ENCODE measurements around the gene DOCK10.

DNA sequence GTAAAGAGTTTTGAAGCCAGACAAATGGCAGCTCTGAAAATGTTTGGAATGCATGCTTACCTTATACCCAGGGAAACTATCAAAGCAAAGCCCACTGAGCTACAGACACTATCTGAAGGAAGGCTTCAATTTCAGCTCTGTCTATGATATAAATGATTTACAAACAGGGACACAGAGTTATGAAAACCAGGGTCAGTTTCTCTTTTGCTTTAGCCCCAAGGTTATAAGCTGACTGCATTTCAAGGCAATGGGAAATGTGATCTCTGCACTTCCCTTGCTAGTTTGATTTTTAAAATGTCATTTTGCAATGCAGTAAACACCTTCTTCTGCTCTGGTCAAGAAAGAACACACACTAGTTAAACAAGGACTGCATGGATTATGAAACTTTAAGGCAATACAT, 260.9 kb downstream of the DOCK10 start:
- TF ChIP-seq POLR2AphosphoS5 (IDR thresholded peaks at IDR 0.05; ENCODE audit: insufficient read depth in 1 of 2, low read depth in 1 of 2), result no peak
- TF ChIP-seq, protein P1, sequence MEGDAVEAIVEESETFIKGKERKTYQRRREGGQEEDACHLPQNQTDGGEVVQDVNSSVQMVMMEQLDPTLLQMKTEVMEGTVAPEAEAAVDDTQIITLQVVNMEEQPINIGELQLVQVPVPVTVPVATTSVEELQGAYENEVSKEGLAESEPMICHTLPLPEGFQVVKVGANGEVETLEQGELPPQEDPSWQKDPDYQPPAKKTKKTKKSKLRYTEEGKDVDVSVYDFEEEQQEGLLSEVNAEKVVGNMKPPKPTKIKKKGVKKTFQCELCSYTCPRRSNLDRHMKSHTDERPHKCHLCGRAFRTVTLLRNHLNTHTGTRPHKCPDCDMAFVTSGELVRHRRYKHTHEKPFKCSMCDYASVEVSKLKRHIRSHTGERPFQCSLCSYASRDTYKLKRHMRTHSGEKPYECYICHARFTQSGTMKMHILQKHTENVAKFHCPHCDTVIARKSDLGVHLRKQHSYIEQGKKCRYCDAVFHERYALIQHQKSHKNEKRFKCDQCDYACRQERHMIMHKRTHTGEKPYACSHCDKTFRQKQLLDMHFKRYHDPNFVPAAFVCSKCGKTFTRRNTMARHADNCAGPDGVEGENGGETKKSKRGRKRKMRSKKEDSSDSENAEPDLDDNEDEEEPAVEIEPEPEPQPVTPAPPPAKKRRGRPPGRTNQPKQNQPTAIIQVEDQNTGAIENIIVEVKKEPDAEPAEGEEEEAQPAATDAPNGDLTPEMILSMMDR (IDR thresholded peaks at IDR 0.05), result no peak

Data from vagina (tissue), 2 donors.